GM18511 (cell line): ENCODE data around the gene RNFT2.

Experiments used
- ATAC-seq: cut with Tn5 transposase; IDR thresholded peaks from one replicate; pipeline ENCODE4 v1.9.1; 2021; ENCODE audit warnings: mild to moderate bottlenecking, moderate library complexity; ENCODE audit not compliant: unreplicated experiment

RNFT2 gene, protein sequence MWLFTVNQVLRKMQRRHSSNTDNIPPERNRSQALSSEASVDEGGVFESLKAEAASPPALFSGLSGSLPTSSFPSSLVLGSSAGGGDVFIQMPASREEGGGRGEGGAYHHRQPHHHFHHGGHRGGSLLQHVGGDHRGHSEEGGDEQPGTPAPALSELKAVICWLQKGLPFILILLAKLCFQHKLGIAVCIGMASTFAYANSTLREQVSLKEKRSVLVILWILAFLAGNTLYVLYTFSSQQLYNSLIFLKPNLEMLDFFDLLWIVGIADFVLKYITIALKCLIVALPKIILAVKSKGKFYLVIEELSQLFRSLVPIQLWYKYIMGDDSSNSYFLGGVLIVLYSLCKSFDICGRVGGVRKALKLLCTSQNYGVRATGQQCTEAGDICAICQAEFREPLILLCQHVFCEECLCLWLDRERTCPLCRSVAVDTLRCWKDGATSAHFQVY

DNA sequence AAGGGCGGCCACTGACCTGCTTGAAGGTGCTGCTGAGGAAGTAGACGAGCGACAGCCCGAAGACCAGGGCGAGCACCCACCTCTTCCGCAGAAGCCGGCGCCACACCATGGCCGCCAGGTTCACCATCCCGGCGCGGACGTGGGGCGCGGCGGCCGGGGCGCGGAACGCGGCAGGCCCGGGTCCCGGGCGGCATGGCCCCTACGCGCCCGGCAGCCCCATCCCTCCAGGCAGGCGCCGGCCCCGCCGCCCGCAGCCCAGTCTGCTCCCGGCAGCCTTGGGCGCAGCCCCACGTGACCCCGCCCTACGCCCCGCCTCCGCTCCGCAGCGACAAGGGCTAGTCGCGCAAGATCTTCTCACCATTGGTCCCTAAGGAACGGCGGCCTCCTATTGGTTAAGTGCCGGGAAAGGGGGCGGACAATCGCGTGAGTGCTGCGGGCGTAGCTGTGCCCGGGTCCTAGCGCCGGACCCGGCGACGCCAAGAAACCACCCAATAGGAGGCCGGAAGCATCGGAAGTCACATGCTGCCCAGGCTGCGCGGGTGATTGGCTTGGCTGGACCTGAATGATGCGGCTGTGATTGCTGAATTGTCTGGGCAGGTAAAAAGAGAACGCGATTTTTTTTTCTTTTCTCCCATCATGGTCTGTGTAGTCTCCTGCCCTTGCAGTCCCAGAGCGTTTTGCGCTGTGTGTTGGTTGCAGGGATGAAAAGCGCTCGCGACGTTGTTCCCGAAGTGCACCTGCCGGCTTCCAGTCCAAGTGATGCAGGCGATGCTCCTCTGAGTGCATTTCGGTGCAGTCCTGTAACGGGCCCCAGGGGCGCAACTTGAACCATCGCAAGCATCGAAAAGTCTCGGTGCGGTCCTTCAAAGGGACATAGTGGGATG lies at the start of gene RNFT2, which contains the start of gene SPRING1:
RNFT2 (plus strand) TSS at position 542 of the 884 bp plus-strand sequence. CDS start 2,183 bp downstream, outside the sequence.
SPRING1 (minus strand) TSS at position 296 of the 884 bp plus-strand sequence; CDS start at position 127, 169 bp downstream.
- ATAC-seq: peak; percentile 97

DNA sequence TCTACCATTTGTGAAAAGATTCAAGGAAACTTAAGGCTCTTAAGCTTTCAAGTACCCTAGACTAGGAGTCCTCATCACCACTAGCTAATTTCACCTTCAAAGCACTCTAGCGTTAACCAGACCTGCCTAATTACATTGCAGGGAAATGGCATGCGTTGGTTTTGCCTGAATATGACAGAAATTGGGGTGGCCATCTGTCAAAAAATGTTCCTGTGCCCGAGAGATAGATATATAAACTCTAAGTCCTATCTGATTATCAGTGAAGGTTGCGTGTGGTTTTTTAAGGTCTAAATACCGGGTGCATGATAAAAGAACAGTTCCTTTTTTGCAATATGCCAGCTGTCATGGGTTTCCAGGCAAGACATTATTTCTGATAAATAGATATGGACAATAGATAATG lies 48.6 kb upstream of the RNFT2 start:
- ATAC-seq: no peak

DNA sequence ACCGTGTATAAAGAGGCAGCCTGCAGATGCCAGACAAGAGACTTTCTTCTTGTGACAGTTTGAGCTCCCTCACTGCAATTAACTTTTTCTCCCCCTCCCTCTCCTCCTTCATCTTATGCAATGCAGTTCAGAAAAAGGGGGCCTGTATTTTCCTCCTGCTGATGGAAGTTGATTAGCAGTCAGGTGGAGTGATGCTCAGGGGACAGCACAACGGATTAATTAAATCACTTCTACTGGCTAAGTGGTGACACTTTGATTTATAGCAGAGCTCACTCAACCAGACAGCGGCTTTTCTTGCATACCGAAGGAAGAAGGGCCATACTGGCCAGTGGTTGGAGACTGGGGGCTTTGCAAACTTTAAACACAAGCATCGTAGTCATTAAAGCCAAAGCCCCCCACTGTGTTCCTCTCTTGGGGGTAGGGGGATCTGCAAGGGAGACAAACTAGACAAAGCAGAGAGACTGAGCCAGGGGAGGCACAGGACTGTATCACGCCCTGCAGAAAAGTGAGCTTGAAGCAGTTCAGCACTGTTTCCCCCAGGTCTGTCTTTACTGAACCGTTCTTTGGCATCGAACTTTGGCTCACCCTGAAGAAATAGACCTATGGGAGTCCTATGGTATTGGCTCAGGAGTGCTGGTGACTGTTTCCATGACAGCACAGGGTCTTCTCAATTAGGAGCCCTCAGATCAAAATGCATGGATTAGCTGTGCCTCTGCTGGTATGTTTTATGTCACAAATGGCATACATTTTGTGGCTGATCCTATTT lies 48.0 kb upstream of the RNFT2 start:
- ATAC-seq: no peak

DNA sequence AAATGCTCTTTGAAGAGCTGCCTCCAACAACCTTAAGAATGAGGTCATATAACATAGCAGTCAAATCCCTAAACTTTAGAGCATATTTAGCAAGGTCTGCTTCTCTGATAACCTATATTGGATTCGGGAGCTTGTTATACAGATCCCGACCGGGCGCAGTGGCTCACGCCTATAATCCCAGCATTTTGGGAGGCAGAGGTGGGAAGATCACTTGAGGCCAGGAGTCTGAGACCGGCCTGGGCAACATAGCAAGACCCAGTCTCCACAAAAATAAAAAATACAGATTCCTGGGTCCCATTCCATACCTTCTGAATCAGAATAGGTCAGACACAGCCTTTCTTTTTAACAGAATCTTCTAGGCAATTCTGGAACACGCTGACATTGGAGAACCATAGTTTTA lies 46.9 kb upstream of the RNFT2 start:
- no peak for ATAC-seq

DNA sequence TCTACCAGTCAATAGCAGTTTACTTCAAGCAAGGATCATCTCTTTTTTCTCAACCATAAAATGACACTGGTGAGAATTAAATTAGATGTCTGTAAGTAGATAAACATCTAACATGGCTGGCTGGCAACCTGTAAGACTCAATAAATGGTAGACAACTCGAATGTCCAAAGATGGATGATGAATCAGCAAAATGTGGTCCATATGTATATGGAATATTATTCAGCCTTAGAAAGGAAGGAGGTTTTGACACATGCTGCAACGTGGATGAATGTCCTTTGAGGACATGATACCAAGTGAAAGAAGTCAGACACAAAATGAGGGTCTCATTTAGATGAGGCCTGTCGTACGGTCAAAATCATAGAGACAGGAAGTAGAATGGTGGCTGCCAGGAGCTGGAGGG lies 46.5 kb upstream of the RNFT2 start:
- ATAC-seq: no peak

DNA sequence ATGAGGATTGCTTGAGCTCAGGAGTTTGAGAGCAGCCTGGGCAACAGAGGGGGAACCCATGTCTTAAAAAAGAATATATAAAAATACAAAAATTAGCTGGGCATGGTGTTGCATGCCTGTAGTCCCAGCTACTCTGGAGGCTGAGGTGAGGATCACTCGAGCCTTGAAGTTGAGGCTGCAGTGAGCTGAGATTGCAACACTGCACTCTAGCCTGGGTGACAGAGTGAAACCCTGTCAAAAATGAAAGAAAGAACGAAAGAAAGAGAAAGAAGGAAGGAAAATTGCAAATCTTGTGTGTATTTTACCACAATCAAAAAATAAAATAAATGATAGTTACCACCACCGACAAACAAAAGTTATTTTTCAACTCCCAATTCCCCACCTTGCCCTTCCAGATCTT lies 45.5 kb upstream of the RNFT2 start:
- no peak for ATAC-seq

DNA sequence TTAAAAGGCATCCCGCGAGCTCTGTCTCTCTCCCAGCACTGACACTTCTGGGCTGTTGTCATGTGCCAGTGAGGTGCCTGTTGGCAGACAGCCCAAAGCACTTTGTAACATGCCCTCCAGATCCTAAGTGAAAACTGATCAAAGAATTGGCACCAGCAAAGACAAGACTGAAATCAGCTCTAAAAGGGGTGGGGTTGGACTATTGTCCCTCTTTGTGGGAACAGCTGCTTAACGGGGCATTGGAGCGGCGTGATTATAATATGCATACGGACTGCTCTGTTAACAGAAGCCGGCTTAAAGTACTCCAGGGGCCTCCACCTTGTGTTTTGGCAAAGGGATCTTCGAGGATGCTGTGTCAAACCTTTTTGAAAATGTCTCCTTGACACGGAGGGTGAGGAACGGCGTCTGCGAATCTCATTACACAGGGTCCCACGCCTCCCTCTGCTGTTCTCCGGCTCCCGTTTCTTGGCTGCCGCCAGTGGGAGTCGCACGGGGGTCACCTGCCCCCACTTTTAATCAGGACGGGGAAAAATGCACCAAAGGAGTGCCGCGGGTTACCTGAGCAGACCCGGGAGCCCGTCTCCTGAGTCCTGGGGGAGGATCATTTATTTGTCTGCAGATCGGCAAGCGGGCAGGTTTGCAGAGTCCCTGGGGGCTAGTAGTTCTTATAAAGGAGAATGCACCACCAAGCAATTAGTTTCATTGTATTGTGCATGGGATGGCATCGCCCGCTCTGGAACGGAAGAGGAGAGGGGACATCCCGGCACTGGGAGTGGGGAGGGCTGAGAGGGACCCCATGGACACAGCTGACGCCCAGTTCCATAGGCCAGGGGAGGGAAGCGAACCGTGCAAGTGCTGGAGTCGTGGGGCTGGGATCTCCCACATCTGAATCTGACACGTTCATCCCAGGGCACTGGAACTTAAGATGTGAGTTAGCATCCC lies 44.6 kb upstream of the RNFT2 start:
- ATAC-seq: no peak

DNA sequence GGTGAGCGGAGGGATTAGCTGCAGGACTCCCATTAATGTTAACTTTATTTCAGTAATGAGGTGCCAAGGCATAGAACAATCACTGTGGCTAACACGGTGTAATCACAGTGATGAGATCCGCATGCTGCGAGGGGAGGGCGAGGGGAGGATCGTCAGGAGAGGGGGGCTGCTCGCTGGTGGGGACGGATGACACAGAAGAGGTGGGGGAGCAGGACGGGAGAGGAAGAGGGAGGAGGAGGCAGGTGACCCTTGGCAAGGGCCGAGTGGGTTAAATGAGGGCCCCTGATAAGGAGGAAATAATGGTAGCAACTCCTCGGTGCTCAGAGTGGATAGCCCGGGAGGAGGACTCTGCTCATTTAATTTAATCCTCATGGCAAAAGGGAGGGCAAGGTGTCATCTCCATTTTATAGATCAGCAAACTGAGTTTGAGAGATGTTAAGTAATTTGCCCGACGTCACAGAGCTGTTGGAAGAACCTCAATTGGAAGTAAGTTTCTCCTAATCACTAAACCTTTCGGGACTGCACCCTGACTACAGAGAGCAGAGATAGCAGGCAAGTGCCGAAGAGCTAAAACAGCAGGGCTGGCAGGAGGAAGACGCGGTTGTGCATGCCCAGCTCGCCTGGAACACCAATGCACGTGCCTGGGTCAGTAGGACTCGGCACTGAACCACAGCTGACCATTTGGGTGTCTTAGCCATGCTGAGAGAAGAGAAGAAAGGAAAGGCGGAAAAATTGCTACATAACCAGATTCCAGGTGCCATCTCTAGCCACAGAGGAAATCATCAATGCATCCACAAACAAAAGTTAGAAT lies 43.3 kb upstream of the RNFT2 start:
- no peak for ATAC-seq

DNA sequence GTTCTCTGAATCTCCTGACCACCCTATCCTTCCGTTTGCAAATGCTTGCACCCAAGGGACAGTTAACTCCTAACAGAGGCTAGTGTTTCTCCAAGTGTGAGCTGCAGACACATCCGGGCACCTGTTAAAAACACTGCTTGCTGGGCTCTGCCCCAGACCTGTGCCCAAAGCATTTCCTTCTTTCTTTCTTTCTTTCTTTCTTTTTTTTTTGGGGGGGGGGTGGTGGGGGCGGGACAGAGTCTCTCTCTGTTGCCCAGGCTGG lies 42.7 kb upstream of the RNFT2 start:
- ATAC-seq: no peak

DNA sequence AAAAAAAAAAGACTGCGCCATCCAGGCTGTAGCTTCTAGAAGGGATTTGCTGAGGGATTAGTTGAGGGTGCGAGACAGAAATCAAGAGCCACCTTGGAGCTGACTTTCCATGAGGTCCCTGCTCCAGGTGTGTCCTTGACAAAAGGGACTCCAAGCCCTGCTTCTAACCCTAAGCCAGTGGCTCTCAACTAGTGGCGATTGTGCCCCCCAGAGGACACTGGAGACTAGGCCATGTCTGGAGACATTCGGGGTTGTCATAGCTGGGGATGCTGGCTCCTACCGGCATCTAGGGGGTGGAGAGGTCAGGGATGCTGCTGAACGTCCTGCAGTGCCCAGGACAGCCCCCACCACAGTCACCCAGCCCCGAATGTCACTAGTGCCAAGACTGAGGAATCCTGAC lies 40.8 kb upstream of the RNFT2 start:
- ATAC-seq: no peak

DNA sequence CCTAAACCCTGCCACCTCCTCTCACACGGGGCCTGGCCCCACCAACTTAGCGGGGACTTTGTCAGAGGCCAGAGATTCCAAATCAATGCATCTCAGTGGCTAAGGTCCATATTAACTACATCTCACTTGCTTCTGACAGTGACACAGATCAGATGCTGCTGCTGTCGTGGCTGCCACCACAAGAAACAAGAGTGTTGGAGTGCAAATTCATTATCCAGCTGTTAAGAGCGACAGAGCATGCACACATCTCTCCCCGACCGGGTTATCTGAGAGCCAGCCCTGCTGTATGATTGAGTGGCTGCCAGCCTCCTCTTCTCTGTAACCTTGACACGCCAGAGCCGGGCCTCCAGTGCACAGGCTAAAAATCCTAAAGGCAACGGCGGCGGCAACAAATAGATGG lies 40.4 kb upstream of the RNFT2 start:
- ATAC-seq: no peak

DNA sequence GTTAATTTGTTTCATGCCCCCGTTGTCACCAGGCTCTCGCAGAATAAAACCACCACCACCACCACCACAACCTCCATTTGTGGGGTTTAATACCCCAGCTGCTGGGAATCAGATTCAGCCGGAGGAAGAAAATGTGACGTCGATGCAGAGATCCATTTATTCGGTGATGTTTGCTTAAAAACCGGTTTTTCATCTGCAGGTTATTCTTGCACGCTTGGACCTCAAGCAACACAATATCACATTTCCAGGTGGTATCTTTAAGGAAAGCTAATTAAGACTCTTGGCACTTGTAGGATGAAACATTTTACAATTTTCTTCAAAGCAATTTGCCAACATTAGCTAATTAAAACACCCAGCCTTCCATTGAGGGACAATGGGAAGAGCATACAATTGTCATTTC lies 40.0 kb upstream of the RNFT2 start:
- ATAC-seq: no peak

DNA sequence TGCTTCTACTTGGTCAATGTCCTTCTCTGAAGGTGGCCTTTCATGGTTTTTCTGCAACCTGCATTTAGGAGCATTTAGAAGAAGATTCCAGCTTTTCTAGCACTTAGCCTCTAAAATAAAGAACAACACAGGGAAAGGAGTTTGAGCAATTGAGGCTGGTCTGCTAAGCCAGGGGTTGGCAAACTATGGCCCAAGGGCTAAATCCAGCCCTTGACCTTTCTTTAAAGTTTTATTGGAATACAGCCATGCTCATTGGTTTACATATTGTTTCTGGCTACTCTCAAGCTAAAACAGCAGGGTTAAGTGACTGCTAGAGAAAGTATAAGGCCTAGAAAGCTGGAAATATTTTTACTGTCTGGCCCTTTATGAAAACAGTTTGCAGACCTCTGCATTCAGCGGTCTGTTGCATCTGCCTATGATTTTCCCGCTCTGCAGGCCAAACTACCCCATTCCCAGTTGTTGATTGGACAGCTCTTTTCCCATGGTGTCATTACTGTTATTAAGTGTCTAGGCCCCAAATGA lies 39.5 kb upstream of the RNFT2 start:
- ATAC-seq: no peak

DNA sequence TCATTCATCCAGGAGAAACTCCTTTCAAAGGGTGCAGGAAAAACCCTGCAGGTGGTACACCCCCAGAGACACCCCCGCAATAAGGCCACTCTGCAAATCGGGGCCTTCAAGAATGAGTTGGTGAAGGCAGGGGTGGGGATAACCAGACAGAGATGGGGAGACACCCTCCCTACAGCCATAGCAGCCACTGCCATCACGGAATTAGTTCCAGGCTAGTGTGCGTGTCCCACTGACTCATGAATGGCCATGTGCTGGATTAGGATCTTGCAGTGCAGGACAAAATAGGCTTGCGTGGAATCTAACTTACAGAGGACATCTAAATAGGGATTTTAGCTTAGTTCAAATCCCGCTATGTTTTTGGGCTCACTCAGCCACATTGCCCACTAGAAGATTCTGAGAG lies 38.0 kb upstream of the RNFT2 start:
- ATAC-seq: no peak

DNA sequence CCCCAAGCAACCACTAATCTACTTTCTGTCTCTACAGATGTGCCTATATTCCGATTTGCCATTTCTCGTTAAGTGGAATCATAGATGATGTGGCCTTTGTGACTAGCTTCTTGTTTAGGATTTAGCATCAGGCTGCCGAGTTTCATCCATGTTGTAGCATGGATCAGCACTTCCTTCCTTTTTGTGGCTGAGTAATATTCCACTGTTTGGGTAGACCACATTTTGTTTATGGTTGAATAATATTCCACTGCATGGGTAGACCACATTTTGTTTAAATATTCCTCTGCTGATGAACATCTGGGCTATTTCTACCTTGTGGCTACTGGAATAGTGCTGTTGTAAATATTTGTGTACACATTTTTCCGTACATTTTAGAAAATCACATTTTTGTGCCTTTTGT lies 36.7 kb upstream of the RNFT2 start:
- no peak for ATAC-seq

DNA sequence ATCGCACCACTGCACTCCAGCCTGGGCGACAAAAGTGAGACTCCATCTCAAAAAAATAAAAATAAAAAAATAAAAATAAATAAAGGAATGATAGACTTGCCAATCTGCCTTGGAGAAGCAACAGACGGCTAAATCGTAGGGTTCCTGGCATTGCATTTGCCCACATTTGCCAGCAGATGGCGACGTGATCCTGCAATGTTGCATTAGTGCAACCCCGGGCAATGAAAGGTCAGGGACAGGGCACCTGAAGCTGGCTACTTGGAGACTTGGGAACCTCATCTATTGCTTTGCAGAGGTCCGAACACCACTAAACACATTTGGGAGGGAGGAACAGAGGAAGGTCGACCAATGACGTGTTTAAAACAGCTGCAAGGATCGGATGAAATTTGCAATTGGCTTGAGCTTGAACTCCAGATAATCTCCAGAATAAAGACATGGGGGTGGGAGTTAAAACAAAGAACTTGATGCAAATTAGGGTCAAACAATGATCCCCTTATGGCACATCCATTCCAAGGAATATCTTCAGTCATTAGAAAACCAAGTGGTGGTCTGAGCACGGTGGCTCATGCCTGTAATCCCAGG lies 34.8 kb upstream of the RNFT2 start:
- ATAC-seq: no peak

DNA sequence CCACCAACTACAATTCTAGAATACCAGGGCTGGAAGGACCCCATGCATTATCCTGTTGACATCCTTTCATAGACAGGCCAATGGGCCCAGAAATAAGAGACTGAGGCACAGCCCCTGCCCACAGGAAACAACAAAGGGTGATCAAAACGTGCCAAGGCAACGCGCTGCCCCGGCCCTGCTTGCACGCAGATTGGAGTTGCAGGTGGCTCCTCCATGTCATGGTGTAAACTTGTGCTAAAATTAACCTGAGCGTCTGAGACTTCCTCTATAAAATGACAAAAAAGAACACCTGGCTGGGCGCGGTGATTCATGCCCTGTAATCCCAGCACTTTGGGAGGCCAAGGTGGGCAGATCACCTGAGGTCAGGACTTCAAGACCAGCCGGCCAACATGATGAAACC lies 30.4 kb upstream of the RNFT2 start:
- ATAC-seq: no peak

DNA sequence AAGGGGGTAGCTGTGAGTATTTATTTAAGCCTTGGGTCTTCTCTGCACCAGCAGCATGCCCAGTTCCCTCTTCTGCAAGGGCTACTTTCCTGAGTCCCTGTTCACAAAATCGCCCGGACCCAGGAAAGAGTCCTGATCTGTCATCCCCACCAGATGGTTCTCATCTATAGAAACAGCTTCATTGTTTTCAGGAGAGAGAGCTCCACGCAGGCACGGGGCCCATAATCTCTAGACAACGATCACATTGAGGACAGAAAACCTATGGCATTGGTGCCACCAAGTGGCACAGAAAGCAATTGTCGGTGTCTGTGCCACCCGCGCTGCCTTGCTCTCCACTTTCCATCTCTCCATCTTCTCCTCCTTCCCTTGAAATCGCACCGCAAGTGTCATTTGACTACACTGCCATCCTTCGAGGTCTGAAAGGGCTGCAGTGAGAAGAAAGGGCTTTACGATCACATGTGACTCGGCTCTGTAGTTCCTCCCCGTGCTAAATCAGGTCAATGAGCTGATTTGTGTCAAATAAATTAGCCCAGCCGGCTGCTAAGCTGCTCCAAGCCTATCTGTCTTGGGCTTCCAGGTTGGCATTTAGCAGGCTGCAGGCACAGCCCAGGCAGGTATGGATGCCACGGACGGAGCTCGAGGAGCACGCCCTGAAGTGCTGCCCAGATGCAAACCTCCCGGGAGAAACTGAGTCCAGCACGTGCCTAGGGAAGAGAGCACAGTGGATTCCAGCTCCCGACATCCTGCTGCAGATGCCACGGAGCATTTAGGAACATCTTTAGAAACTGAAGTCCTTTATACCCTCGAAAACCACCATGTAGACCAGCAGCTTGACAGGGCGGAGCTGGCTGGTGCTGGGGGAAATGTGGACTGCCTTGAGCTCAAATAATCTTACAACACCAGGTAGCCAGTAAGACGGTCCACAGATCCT lies 29.0 kb upstream of the RNFT2 start:
- no peak for ATAC-seq
